Lower leg skin (tissue), 4 donors: Measurements from ENCODE around the gene GRAMD4. TPM values are rescaled to one million over a fixed set of nuclear protein-coding genes. Genes with fewer than 3 reads are reported as not detected.

Experiments used
- DNase-seq, 2 donors: peaks; one replicate each; pipeline ENCODE4 v3.0.0-alpha.2; 2019; ENCODE audit warnings: low spot score in 2 of 2
- H3K4me3 ChIP-seq: fragments of 200-600 bp; sonication (generic); 2 replicates; pipeline ENCODE4 v1.5.1; 2017; ENCODE audit warnings: mild to moderate bottlenecking, low read depth; ENCODE audit not compliant: poor library complexity, severe bottlenecking
- POLR2A ChIP-seq, 2 donors: fragments of 450-650 bp; IDR thresholded peaks; one replicate each; pipeline ENCODE4 v1.6.1; 2016 to 2017; ENCODE audit warnings: antibody characterized with exemption in 2 of 2, mild to moderate bottlenecking in 1 of 2, moderate library complexity in 1 of 2
- WGBS, 2 donors: methylation state at CpG; one replicate each; pipeline ENCODE4 v1.1.5; 2018; 5-methylcytosine and 5-hydroxymethylcytosine counted together
- intact Hi-C: fragments of 100-400 bp; cut with DNase I; formaldehyde crosslinking; loops from one replicate; pipeline ENCODE4 v1.15.0; 2023; ENCODE audit warnings: low total_unique reads
- total RNA-seq, 4 donors: library from RNA; depleted of rRNA; stranded (reverse); fragments of >200 nt; gene quantifications; one replicate each; pipeline ENCODE4 v1.1.0, GENCODE V29; 2016
- TF ChIP-seq, protein P1 (sequence below), 3 donors: fragments of 450-650 bp; IDR thresholded peaks; one replicate each; pipeline ENCODE4 v1.5.1; 2016; ENCODE audit warnings: antibody characterized with exemption in 3 of 3, mild to moderate bottlenecking in 3 of 3, moderate library complexity in 2 of 3

The GRAMD4 gene
- total RNA-seq, 4 donors from 2014 or later, result 78.7 to 136 (median 117) TPM

DNA sequence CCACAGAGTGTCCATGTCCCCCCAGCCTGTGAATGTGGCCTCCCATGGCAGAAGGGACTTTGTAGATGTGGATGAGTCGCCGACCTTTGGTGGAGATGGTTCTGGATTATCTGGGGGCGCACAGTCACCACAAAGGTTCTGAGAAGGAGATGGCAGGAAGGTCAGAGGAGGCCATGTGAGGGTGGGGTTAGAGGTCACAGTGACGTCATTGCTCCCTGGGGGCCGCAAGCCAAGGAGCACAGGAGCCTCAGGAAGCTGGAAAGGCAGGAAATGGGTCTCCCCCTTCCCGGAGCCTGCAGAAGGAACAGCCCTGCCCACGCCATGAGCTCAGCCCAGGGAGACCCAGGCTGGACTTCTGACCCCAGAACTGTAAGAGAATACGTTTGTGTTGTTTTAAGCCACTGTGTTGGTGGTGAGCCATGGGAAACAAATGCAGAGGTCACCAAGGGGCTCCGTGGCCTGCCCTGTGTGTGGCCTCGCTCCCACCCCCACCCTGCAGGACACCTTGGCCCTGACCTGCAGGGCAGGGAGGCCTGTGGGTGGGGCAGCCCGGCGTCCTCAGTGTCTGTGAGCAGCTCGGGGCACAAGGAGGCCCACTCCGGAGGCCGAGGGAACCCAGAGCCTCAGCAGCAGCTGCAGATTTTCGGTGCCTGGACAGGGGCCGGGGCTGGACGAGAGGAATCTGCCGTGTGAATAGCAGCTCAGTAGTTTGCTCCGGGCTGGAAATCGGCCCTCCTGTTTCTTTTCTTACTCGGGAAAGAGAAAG, 32.1 kb downstream of the GRAMD4 start:
- 80 to 84% methylated on average over 20 to 21 of the region's 22 CpGs for WGBS, 2 donors
- no peak for DNase-seq
- no peak for TF ChIP-seq POLR2A (IDR thresholded peaks at IDR 0.05)
- TF ChIP-seq, protein P1, sequence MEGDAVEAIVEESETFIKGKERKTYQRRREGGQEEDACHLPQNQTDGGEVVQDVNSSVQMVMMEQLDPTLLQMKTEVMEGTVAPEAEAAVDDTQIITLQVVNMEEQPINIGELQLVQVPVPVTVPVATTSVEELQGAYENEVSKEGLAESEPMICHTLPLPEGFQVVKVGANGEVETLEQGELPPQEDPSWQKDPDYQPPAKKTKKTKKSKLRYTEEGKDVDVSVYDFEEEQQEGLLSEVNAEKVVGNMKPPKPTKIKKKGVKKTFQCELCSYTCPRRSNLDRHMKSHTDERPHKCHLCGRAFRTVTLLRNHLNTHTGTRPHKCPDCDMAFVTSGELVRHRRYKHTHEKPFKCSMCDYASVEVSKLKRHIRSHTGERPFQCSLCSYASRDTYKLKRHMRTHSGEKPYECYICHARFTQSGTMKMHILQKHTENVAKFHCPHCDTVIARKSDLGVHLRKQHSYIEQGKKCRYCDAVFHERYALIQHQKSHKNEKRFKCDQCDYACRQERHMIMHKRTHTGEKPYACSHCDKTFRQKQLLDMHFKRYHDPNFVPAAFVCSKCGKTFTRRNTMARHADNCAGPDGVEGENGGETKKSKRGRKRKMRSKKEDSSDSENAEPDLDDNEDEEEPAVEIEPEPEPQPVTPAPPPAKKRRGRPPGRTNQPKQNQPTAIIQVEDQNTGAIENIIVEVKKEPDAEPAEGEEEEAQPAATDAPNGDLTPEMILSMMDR (IDR thresholded peaks at IDR 0.05), result no peak
- intact Hi-C loops, result no loop called here
- no peak overlapping the region for H3K4me3 ChIP-seq

DNA sequence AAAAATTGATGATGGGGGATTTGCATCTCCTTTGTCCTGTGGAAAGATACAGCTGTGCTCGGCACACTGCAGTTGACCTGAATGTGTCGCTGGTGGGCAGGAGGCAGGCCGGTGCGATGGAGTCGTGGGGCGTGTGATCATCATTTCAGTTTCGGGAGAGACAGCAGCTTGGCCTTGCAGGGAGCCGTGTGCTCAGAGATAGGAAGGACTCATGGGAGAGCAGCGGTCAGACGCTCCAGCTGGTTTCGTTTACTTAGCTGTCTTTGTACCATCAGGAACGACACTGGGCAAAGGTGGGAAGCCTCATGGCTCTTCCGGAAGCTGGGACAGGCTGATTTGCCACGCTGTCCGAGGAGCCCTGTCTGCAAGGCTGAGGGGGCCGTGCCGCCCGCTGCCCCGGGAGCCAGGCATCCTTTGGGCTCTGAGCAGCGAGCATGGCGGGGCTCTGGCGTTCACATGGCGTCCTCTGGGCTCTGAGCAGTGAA, 32.7 kb downstream of the GRAMD4 start:
- no peak for TF ChIP-seq POLR2A (IDR thresholded peaks at IDR 0.05)
- TF ChIP-seq, protein P1 (IDR thresholded peaks at IDR 0.05), result no peak
- 72 to 86% methylated on average over 14 to 16 of the region's 23 CpGs for WGBS, 2 donors
- DNase-seq, result no peak
- no peak overlapping the region for H3K4me3 ChIP-seq
- intact Hi-C loops, result no loop called here

DNA sequence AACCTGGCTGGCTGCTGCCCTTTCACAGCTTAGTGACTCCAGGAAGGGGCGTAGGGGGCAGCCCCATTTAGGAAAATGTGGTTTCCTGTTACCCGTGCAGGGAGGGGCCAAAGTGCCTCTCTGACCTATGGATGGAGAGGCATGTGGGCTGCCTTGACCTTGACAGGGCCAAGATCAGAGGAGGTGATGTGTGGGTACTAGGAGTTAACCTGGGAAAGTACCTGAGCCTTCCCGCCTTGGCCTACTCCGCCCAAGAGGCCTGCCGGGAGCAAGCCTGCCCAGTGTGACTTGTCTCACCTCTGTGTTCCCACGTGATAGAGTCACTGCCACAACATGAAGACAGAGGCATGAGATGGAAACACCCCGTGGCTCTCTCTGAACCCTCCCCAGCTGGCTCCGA, 33.4 kb downstream of the GRAMD4 start:
- intact Hi-C loops, result no loop called here
- no peak overlapping the region for H3K4me3 ChIP-seq
- DNase-seq, result no peak
- 46 to 60% methylated on average over 8 of the region's 8 CpGs for WGBS, 2 donors
- TF ChIP-seq, protein P1 (IDR thresholded peaks at IDR 0.05), result no peak
- TF ChIP-seq POLR2A (IDR thresholded peaks at IDR 0.05), result no peak

DNA sequence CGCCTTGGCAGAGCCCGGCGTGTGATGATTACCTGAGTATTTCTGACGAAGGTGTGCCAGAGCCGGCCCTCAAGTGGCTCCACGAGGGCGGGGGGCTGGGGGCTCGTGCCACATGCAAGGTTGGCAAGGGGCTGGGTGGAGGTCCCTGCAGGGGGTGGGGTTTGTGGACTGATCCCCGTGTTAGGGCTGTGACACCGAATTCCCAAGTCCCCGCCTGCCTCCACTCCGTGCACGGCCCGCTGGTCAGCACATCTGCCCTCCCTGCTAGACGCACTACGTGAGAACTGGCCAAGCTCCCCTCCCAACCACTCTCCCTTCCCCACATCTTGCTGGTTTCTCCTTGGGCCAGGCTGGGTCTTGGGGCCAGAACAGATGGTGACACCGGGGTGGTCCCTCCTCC, 34.2 kb downstream of the GRAMD4 start:
- no peak overlapping the region for H3K4me3 ChIP-seq
- 89 to 97% methylated on average over 11 to 15 of the region's 17 CpGs for WGBS, 2 donors
- no peak for DNase-seq
- intact Hi-C loops, result no loop called here
- no peak for TF ChIP-seq POLR2A (IDR thresholded peaks at IDR 0.05)
- TF ChIP-seq, protein P1 (IDR thresholded peaks at IDR 0.05), result no peak

DNA sequence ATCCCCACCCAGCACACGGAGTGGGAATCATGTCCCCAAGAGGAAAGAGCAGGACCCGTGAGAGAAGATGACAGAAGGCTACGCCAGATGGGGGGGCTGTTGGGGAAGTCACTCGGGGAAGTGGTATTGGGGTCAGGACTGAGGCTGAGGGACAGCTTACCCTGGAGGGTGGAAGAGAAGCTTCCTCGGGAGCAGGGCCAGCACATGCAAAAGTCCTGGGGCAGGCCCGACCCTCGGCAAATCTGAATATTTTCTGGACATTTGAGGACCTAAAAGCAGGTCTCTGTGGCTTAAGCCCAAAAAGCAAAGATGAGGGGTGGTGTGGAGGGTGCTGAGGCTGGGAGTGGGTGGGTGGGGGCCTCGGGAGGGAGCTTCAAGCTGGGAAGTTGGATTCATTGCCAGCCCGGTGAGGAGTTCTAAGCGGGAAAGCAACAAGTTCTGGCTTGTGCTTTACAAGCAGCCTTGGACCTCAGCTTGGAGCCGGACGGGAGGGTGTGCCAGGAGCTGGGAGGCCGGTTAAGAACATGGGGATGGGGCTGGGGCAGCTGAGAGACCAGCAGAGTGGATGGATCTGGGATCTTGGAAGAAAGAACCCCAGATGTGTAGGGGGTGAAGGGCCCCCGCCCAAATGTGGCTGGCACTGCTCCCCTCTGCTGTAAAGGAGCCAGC, 34.9 kb downstream of the GRAMD4 start:
- WGBS, 2 donors, result 67 to 69% methylated on average over 13 to 14 of the region's 14 CpGs
- no peak overlapping the region for H3K4me3 ChIP-seq
- no peak for DNase-seq
- TF ChIP-seq POLR2A (IDR thresholded peaks at IDR 0.05), result no peak
- TF ChIP-seq, protein P1 (IDR thresholded peaks at IDR 0.05), result no peak
- intact Hi-C loops, result no loop called here
